OCI-LY1 (cell line): ENCODE measurements around the gene FNIP2.

Experiments used
- CTCF ChIP-seq: fragments of 200-600 bp; sonication (generic), shearing (Covaris generic); IDR thresholded peaks from 2 replicates; pipeline ENCODE4 v1.5.1; 2017; ENCODE audit warnings: mild to moderate bottlenecking, antibody characterized with exemption, low read length, moderate library complexity, mixed read lengths
- EZH2 ChIP-seq: fragments of 200-600 bp; sonication (generic), shearing (Covaris generic); IDR thresholded peaks from 2 replicates; pipeline ENCODE4 v1.8.0; 2017; ENCODE audit warnings: borderline replicate concordance, mixed run types, mild to moderate bottlenecking, antibody characterized with exemption, low read length, moderate library complexity, mixed read lengths

GRCh38 chr4:158854236-158854635, 85.4 kb downstream of the FNIP2 start:
- TF ChIP-seq CTCF, result no peak
- no peak for TF ChIP-seq EZH2
